Epithelial cell of prostate (primary cell): ENCODE results near the gene VWF.
A peak's percentile ranks its signal among the peaks of the same experiment; 100 is the strongest.
"Not testable (repeated sequence)": the region's sequence is repeated elsewhere in the genome, so short reads cannot be mapped to it uniquely, and the experiment has no call there.

Experiments used
- DNase-seq: peaks from one replicate; pipeline ENCODE4 v3.0.0-alpha.2; 2011; ENCODE audit warnings: low read depth, low spot score
- H3K27ac ChIP-seq: fragments of 450-650 bp; 2 replicates; pipeline ENCODE4 v1.5.1; 2017; ENCODE audit warnings: mild to moderate bottlenecking

VWF gene

GRCh38 chr12:6044082-6044481 is 80.4 kb downstream of the VWF start:
- no peak overlapping the region for H3K27ac ChIP-seq
- DNase-seq = no peak

- no peak overlapping the region for H3K27ac ChIP-seq
- DNase-seq = no peak
Measured at GRCh38 chr12:6042446-6042845, 82.0 kb downstream of the VWF start.

- no peak for DNase-seq
Measured at GRCh38 chr12:6041891-6042290, 82.6 kb downstream of the VWF start.

GRCh38 chr12:6040815-6041214 is 83.7 kb downstream of the VWF start:
- DNase-seq = no peak

More at GRCh38 chr12:6041891-6042290, 82.6 kb downstream of the VWF start:
- H3K27ac ChIP-seq = no peak overlapping the region

GRCh38 chr12:6039894-6040601 is 84.4 kb downstream of the VWF start:
- no peak for DNase-seq
- no peak overlapping the region for H3K27ac ChIP-seq

More at GRCh38 chr12:6040815-6041214, 83.7 kb downstream of the VWF start:
- no peak overlapping the region for H3K27ac ChIP-seq

- peak; percentile 36 for DNase-seq
- H3K27ac ChIP-seq = no peak overlapping the region
Measured at GRCh38 chr12:6038160-6038559, 86.3 kb downstream of the VWF start.

GRCh38 chr12:6037459-6037858 is 87.0 kb downstream of the VWF start:
- H3K27ac ChIP-seq = no peak overlapping the region
- no peak for DNase-seq

GRCh38 chr12:6036509-6036908 is 88.0 kb downstream of the VWF start:
- DNase-seq = no peak

GRCh38 chr12:6034596-6034995 is 89.9 kb downstream of the VWF start:
- H3K27ac ChIP-seq = no peak overlapping the region
- no peak for DNase-seq

More at GRCh38 chr12:6036509-6036908, 88.0 kb downstream of the VWF start:
- no peak overlapping the region for H3K27ac ChIP-seq

GRCh38 chr12:6033546-6033945 is 90.9 kb downstream of the VWF start:
- H3K27ac ChIP-seq = no peak overlapping the region
- no peak for DNase-seq

GRCh38 chr12:6032726-6033125 is 91.7 kb downstream of the VWF start:
- no peak overlapping the region for H3K27ac ChIP-seq
- no peak for DNase-seq

- H3K27ac ChIP-seq = no peak overlapping the region
- no peak for DNase-seq
Measured at GRCh38 chr12:6031001-6031400, 93.5 kb downstream of the VWF start.

- no peak for DNase-seq
- H3K27ac ChIP-seq = no peak overlapping the region
Measured at GRCh38 chr12:6030081-6030480, 94.4 kb downstream of the VWF start.

GRCh38 chr12:6029401-6029800 is 95.1 kb downstream of the VWF start:
- DNase-seq = no peak

GRCh38 chr12:6026998-6027397 is 97.5 kb downstream of the VWF start:
- H3K27ac ChIP-seq = no peak overlapping the region
- DNase-seq = no peak

More at GRCh38 chr12:6029401-6029800, 95.1 kb downstream of the VWF start:
- H3K27ac ChIP-seq = no peak overlapping the region

GRCh38 chr12:6025703-6026298 is 98.7 kb downstream of the VWF start:
- not testable (repeated sequence) for H3K27ac ChIP-seq, DNase-seq

GRCh38 chr12:6024066-6024465 is 100.4 kb downstream of the VWF start:
- DNase-seq, H3K27ac ChIP-seq: not testable (repeated sequence)

GRCh38 chr12:6020930-6021329 is 103.5 kb downstream of the VWF start:
- DNase-seq = no peak
- H3K27ac ChIP-seq = no peak overlapping the region

- not testable (repeated sequence) for H3K27ac ChIP-seq, DNase-seq
Measured at GRCh38 chr12:6020511-6020910, 104.0 kb downstream of the VWF start.

- not testable (repeated sequence) for H3K27ac ChIP-seq, DNase-seq
Measured at GRCh38 chr12:6019256-6019655, 105.2 kb downstream of the VWF start.

GRCh38 chr12:6018265-6018664 is 106.2 kb downstream of the VWF start:
- no peak overlapping the region for H3K27ac ChIP-seq
- no peak for DNase-seq

GRCh38 chr12:6016756-6017155 is 107.7 kb downstream of the VWF start:
- H3K27ac ChIP-seq = no peak overlapping the region
- DNase-seq = no peak
